NOMO-1 treated with dmso at 0.1 percent for 144 hours (cell line): ENCODE results near the gene DKKL1.

Experiments used
- DNase-seq: peaks from one replicate; lab custom pipeline; 2025; ENCODE audit not compliant: unreplicated experiment; lab: John Stamatoyannopoulos, UW

Gene DKKL1

GRCh38 chr19:49337267-49338022 is 26.2 kb upstream of the DKKL1 start:
- no peak for DNase-seq

GRCh38 chr19:49338023-49338677 is 25.5 kb upstream of the DKKL1 start:
- DNase-seq, result no peak

- DNase-seq, result no peak
Observed at GRCh38 chr19:49338691-49339300, 24.9 kb upstream of the DKKL1 start.

- DNase-seq, result no peak
Observed at GRCh38 chr19:49339301-49340068, 24.2 kb upstream of the DKKL1 start.

- no peak for DNase-seq
Observed at GRCh38 chr19:49340069-49340864, 23.4 kb upstream of the DKKL1 start.

- DNase-seq, result no peak
Observed at GRCh38 chr19:49340865-49341718, 22.6 kb upstream of the DKKL1 start.

- no peak for DNase-seq
Observed at GRCh38 chr19:49342291-49342721, 21.4 kb upstream of the DKKL1 start.

- DNase-seq, result no peak
Observed at GRCh38 chr19:49343123-49343522, 20.6 kb upstream of the DKKL1 start.

GRCh38 chr19:49344505-49345423 is 18.9 kb upstream of the DKKL1 start:
- no peak for DNase-seq

GRCh38 chr19:49347191-49347590 is 16.5 kb upstream of the DKKL1 start:
- DNase-seq, result no peak

GRCh38 chr19:49347835-49348234 is 15.8 kb upstream of the DKKL1 start:
- DNase-seq, result no peak

- no peak for DNase-seq
Observed at GRCh38 chr19:49348305-49349189, 15.1 kb upstream of the DKKL1 start.

GRCh38 chr19:49349567-49349966 is 14.1 kb upstream of the DKKL1 start:
- DNase-seq, result no peak

- DNase-seq, result no peak
Observed at GRCh38 chr19:49355909-49356353, 7.7 kb upstream of the DKKL1 start.

GRCh38 chr19:49356382-49356781 is 7.3 kb upstream of the DKKL1 start:
- no peak for DNase-seq

- DNase-seq, result no peak
Observed at GRCh38 chr19:49357186-49357585, 6.5 kb upstream of the DKKL1 start.
